ENCODE measurements around the gene TTC23.
"Not testable (repeated sequence)": the region's sequence is repeated elsewhere in the genome, so short reads cannot be mapped to it uniquely, and the experiment has no call there.

Gene TTC23

GRCh38 chr15:99248000-99248715, 1.2 kb downstream of the TTC23 start:
- DNase-seq: no peak

GRCh38 chr15:99247062-99247461, 2.3 kb downstream of the TTC23 start:
- no peak for DNase-seq

GRCh38 chr15:99244306-99244705, 5.1 kb downstream of the TTC23 start:
- DNase-seq: no peak

- DNase-seq: no peak
Measured at GRCh38 chr15:99241752-99242151, 7.6 kb downstream of the TTC23 start.

DNA sequence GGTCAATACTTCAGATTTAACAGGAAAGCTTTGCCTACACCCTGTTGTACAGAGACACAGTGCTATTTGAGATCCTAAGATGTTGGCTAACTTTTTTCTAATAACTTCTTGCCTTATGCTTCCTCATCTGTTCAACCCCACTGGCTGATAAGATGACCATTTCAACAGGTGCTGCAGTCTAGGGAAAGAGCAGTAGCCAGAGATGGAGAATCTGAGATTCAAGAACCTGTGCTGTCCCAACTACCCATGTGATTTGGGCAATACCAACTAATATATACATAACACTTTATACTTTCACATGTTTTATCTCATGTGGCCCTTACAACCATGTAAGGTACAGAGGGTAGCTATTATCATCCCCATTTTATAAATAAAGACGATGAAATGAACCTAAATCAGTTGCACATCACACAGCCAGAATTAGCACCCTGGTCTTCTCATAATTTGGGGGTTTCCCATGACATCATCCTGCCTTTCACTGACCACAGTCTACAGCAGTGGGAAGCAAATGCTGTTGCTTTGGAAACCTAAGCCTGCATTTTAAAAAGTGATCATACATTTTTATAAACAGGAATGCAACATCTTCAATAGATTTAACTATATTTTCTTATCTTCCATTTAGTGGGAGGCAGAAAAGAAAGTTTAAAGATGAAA, 9.7 kb downstream of the TTC23 start:
- no peak for DNase-seq

DNA sequence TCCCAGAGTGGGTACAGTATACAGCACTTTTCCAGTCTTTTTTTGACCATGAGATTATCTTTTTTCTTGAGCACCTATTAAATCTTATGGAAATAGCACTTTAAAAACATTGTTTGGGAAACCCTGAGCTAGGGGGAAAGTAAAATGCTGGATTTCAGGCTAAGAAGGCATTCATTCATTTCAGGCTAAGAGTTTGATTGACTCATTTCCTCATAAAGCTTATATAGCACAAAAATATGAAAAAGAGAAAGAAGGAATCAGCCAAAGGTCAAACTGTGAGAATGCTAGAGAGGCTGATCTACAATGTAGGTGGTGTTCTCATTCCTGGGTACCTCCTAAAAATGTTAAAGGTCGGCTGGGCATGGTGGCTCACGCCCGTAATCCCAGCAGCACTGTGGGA, 10.5 kb downstream of the TTC23 start:
- DNase-seq: no peak

DNA sequence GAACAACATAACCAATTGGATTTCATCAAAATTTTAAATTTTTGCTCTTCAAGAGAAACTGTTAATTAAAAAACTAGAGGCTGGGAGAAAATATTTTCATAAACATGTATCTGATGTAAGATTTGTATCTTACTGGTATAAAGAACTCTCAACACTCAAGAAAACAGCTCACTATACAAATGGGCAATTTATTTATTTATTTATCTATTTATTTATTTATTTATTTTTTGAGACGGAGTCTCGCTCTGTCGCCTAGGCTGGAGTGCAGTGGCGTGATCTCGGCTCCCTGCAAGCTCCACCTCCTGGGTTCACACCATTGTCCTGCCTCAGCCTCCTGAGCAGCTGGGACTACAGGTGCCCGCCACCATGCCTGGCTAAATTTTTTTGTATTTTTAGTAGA, 15.2 kb downstream of the TTC23 start:
- DNase-seq: not testable (repeated sequence)

DNA sequence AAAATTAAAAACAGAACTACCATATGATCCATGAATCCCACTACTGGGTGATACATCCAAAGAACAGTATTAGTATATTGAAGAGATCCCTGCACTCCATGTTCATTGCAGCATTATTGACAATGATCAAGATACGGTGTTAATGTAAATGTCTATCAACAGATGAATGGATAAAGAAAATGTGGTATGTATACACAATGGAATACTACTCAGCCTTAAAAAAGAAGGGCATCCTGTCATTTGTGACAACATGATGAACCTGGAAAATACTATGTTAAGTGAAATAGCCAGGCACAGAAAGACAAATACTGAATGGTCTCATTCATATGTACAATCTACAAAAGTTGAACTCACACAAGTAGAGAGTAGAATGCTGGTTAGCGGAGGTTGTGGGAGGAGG, 16.6 kb downstream of the TTC23 start:
- DNase-seq: no peak

GRCh38 chr15:99230867-99231266, 18.5 kb downstream of the TTC23 start:
- no peak for DNase-seq

DNA sequence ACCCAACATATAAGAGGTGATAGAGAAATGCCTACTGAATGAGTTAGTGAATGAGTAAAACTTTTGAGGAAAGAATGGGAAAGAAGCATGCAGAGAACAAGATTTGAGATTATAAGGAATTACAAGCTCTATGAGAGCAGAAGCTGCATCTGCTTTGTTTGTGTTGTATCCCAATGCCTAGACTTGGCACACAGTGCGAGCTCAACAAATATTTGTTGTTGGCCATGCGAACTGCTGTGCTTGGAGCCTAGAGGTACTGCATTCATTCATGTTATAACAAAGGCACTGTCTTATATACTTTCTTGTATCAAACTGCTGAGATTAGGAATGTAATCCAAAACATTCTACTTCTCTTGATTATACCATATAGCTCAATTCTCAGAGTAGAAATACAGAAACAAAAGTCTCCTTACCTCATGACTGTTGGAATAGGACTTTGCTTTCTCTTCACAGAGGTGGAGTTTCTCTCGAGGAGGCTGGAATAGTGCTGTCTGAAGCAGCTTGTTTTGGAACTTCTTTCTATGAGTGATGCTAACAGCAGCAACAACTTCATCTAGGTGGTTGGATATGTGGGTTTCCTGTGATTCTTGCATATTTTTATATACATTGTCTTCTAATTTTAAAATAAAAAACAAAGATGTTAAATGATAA, 21.1 kb downstream of the TTC23 start:
- DNase-seq: no peak

- no peak for DNase-seq
Measured at GRCh38 chr15:99226802-99227201, 22.6 kb downstream of the TTC23 start.

DNA sequence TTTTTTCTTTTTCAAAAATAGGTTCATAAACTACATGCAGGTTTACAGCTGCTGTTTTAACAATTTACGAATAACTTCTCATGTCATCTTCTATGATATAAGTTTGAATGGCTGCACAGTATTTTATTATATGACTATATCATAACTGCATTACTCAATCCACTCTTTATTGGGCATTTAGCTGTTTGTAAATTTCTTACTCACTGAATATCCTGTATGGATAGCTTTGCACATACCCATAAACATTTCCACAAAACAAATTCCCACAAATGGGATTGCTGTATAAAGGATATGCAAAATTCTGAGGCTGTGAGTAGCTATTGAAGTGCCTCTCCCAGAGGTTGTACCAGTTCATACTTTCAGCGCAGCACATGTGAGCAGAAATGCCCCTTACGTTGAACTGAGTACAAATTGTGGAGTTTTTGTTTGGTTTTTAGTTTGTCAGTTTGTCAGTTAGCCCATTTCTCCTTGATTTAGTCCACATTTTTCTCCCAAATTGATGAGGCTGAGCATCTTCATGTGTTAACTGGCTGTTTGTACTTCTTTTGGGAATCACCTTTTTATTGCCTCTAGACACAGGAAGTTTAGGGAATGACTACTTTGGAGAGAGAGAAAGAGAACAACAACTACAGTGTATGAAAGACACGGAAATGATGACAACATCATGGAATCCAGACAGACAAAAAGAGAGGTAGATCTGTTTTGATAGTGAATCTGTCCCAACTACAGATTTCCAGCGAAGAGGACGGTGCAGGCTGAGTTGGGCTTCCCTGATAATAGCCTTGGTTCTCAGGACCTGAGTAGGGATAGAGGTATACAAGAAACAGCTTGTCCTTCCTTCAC, 24.8 kb downstream of the TTC23 start:
- DNase-seq: no peak

- no peak for DNase-seq
Measured at GRCh38 chr15:99213187-99213811, 36.1 kb downstream of the TTC23 start.

- no peak for DNase-seq
Measured at GRCh38 chr15:99212406-99212805, 37.0 kb downstream of the TTC23 start.

DNA sequence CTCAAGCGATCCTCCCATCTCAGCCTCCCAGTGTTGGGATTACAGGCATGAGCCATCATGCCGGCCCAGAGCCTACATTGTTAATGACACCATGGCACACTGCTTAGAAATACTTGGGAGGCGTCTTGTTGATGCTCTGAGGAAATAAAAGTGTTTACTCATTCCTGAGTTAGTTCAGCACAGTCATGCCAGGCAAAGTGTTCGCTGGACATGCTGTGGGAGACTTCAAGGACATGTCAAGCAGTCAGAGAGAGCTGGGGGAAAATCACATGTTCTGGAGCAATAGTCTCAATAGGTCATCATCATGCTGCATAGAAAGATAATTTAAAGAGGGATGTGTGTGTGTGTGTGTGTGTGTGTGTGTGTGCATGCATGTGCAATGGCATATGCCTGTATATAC, 37.5 kb downstream of the TTC23 start:
- no peak for DNase-seq

DNA sequence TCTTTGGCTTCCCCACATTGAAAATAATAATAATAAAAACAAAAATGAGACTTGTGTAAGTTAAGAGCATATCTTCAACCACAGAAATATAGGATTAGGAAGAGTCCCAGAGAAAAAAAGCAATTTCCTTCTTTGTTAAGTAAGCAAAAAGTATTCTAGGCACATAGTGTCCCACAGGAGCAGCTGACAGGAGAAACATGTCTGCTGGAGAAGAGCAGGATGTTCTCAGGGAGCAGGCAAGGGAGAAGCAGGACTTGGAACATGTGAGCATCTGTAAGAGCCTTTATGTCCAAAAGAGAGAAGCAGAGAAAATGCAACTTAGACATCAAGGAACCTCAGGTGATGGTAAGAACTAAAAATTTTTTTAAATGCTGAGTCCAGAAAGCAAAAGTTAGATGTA, 39.0 kb downstream of the TTC23 start:
- DNase-seq: no peak

- DNase-seq: no peak
Measured at GRCh38 chr15:99209326-99209725, 40.1 kb downstream of the TTC23 start.

- DNase-seq: no peak
Measured at GRCh38 chr15:99207672-99208071, 41.7 kb downstream of the TTC23 start.

GRCh38 chr15:99202176-99202552, 47.2 kb downstream of the TTC23 start:
- DNase-seq: no peak

DNA sequence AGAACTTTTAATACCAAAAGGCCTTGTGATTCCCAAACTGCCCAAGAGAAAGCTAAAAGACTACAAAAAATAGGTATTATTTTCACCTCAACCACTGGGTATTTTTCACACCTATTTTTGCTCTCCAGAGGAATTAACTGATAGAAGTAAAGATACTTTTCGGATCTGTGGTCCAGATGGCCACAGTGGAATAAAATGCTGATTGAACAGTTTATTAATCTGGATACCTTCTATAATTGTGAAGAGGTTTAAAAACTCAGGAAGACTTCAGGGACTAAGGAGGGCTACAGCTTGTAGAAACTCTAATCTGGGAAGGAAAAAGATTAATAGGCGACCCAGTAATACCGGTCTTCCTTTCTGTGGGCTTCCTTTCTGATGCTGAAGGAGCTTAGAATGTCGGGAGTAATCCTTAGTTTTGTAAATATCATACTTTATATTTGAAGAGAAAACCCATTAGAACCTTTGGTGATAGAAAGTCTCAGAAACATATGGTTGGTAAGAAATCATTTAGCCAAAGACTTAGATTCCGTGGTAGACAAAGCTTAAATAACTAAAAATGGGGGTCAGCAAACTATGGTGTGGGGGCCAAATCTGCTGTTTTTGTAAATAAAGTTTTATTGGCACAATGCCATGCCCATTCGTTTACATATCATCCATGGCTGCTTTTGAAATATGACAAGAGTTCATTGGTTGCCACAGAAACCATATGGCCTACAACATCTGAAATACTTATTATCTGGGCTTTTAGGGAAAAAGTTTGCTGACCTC, 47.8 kb downstream of the TTC23 start:
- DNase-seq: no peak

DNA sequence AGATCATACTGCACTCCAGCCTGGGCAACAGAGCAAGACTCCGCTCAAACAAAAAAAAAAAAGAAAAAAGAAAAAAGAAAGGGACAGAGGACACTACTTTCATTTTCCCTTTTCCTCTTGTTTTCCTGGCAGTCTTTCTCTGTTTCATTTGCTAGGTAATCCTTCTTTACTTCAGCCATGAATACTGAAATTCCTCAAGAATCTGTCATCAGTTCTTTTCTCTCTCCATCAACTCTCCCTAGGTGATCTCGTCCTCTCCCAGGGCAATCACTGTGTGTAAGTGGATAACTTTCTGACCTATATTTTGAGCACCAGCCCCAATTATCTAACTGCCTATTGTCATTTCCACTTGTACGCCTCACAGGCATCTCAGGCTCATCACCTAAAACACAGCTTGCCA, 51.5 kb downstream of the TTC23 start:
- DNase-seq: no peak

DNA sequence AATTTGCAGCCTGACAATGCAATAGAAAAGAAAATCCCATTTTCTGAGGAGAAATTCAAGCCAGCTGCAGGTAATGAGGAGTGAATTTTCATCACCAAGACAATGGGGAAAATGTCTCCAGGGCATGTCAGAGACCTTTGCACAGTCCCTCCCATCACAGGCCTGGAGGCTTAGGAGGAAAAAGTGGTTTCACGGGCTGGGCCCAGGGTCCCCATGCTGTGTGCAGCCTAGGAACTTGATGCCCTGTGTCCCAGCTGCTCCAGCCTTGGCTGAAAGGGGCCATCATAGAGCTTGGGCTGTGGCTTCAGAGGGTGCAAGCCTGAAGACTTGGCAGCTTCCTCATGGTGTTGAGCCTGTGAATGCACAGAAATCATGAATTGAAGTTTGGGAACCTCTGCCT, 57.2 kb downstream of the TTC23 start:
- not testable (repeated sequence) for DNase-seq
